MCF 10A (cell line): ENCODE measurements around the gene GASK1B. TPM values are rescaled to one million over a fixed set of nuclear protein-coding genes. Genes with fewer than 3 reads are reported as not detected.

Experiments
- BruUV-seq: library from RNA; stranded (reverse); fragments of 400-500 nt; replicated peaks from 2 replicates; lab custom pipeline; 2021; lab: Mats Ljungman, UMichigan
- CTCF ChIA-PET: fragments of 300-600 bp; sonication (Branson Sonifier 250); formaldehyde crosslinking; extraction: SDS; loops from one replicate; lab custom pipeline; 2021; ENCODE audit warnings: antibody characterized with exemption, inconsistent platforms; lab: Yijun Ruan, JAX
- POLR2A ChIA-PET: fragments of 300-600, 350-650 bp; sonication (Branson Sonifier 250); formaldehyde crosslinking; extraction: SDS; loops from one replicate; lab custom pipeline; 2020; ENCODE audit warnings: antibody characterized with exemption, inconsistent platforms; lab: Yijun Ruan, JAX
- DNase-seq: peaks from one replicate; pipeline ENCODE4 v3.0.0-alpha.2; 2018; ENCODE audit not compliant: unreplicated experiment
- H3K27ac Mint-ChIP-seq: one replicate; pipeline ENCODE4 v1.8.0; 2022; ENCODE audit warnings: mild to moderate bottlenecking, low read depth, mixed read lengths; ENCODE audit not compliant: unreplicated experiment
- H3K27me3 Mint-ChIP-seq: one replicate; pipeline ENCODE4 v1.8.0; 2022; ENCODE audit warnings: mixed read lengths; ENCODE audit not compliant: insufficient read depth, unreplicated experiment
- H3K36me3 Mint-ChIP-seq: one replicate; pipeline ENCODE4 v1.8.0; 2022; ENCODE audit warnings: mild to moderate bottlenecking, moderate library complexity, mixed read lengths; ENCODE audit not compliant: insufficient read depth, unreplicated experiment
- H3K4me1 Mint-ChIP-seq: one replicate; pipeline ENCODE4 v1.8.0; 2022; ENCODE audit warnings: mixed read lengths; ENCODE audit not compliant: insufficient read depth, unreplicated experiment
- H3K4me3 Mint-ChIP-seq: one replicate; pipeline ENCODE4 v1.8.0; 2022; ENCODE audit warnings: mild to moderate bottlenecking, moderate library complexity, mixed read lengths; ENCODE audit not compliant: unreplicated experiment
- H3K9me3 Mint-ChIP-seq: one replicate; pipeline ENCODE4 v1.8.0; 2022; ENCODE audit warnings: mixed read lengths; ENCODE audit not compliant: unreplicated experiment
- CTCF ChIP-seq: fragments of 200-600 bp; IDR thresholded peaks from one replicate; pipeline ENCODE4 v1.8.0; 2022; ENCODE audit warnings: antibody characterized with exemption, mild to moderate bottlenecking; ENCODE audit not compliant: unreplicated experiment
- intact Hi-C: fragments of 100-400 bp; cut with micrococcal nuclease; formaldehyde crosslinking; loops from 2 replicates; pipeline ENCODE4 v1.14.1; 2022
- total RNA-seq: library from RNA; stranded (reverse); gene quantifications from 2 replicates; pipeline ENCODE4 v1.2.3, GENCODE V29; 2022

Gene GASK1B
- total RNA-seq, 1 experiment from 2014 or later: 9.7 TPM

GRCh38 chr4:158162631-158163030 is 10.2 kb downstream of the GASK1B start:
- no peak for DNase-seq
- no peaks in the 10 kb centered on the region for H3K36me3 Mint-ChIP-seq
- H3K27me3 Mint-ChIP-seq: no peaks in the 10 kb centered on the region
- H3K4me3 Mint-ChIP-seq: no peak overlapping the region
- H3K4me1 Mint-ChIP-seq: peaks cover 45% of the 10 kb centered on the region
- CTCF ChIA-PET: interaction anchor here (1.4 to 2.9 kb wide), 2 partner anchors 9 to 163 kb away, joined by 4 to 16 read pairs; partner anchors contain the start of gene GASK1B
- TF ChIP-seq CTCF: no peak
- intact Hi-C loops: no loop called here
- POLR2A ChIA-PET: interaction anchor here (0.6 to 2.5 kb wide), 4 partner anchors 8 to 146 kb away, joined by 3 to 10 read pairs (median 4); no protein-coding TSS in a partner anchor
- no peak overlapping the region for H3K27ac Mint-ChIP-seq
- H3K9me3 Mint-ChIP-seq: no peaks in the 10 kb centered on the region
- no TSS peak for BruUV-seq

- ChIA-PET CTCF (interaction anchor here (2.9 kb wide), 1 partner anchor 10 kb away, joined by 16 read pairs; the partner anchor contains the start of gene GASK1B), POLR2A (interaction anchor here (1.2 to 2.5 kb wide), 2 partner anchors 9 to 103 kb away, joined by 3 to 10 read pairs; no protein-coding TSS in a partner anchor)
- Mint-ChIP-seq H3K27ac (peak overlapping the region; percentile 3), H3K36me3 (no peaks in the 10 kb centered on the region), H3K27me3 (no peaks in the 10 kb centered on the region), H3K9me3 (no peaks in the 10 kb centered on the region), H3K4me1 (peaks cover 44% of the 10 kb centered on the region), H3K4me3 (no peak overlapping the region)
- peak; percentile 52 for DNase-seq
- no peak for TF ChIP-seq CTCF
- intact Hi-C loops: no loop called here
- BruUV-seq: no TSS peak
Observed at GRCh38 chr4:158161551-158162354, 11.1 kb downstream of the GASK1B start.

GRCh38 chr4:158159718-158160094 is 13.1 kb downstream of the GASK1B start:
- no TSS peak for BruUV-seq
- no peak for DNase-seq
- H3K27me3 Mint-ChIP-seq: no peaks in the 10 kb centered on the region
- ChIA-PET CTCF (interaction anchor here (2.5 kb wide), 1 partner anchor 10 kb away, joined by 18 read pairs; no protein-coding TSS in a partner anchor), POLR2A (interaction anchor here (0.8 to 1.3 kb wide), 2 partner anchors 26 to 39 kb away, joined by 3 read pairs; no protein-coding TSS in a partner anchor)
- no peaks in the 10 kb centered on the region for H3K36me3 Mint-ChIP-seq
- H3K4me3 Mint-ChIP-seq: peak overlapping the region; percentile 29
- intact Hi-C loops: no loop called here
- peak overlapping the region; percentile 63 for H3K27ac Mint-ChIP-seq
- H3K9me3 Mint-ChIP-seq: no peaks in the 10 kb centered on the region
- no peak for TF ChIP-seq CTCF
- peaks cover 44% of the 10 kb centered on the region for H3K4me1 Mint-ChIP-seq

- Mint-ChIP-seq H3K9me3 (no peaks in the 10 kb centered on the region), H3K4me3 (peak overlapping the region; percentile 29), H3K4me1 (peaks cover 43% of the 10 kb centered on the region), H3K27ac (peak overlapping the region; percentile 63), H3K27me3 (no peaks in the 10 kb centered on the region), H3K36me3 (no peaks in the 10 kb centered on the region)
- TF ChIP-seq CTCF: no peak
- BruUV-seq: no TSS peak
- ChIA-PET POLR2A (interaction anchor here (0.8 to 1.3 kb wide), 2 partner anchors 25 to 38 kb away, joined by 3 read pairs; no protein-coding TSS in a partner anchor), CTCF (interaction anchor here (2.5 kb wide), 1 partner anchor 10 kb away, joined by 18 read pairs; no protein-coding TSS in a partner anchor)
- DNase-seq: peak; percentile 66
- intact Hi-C loops: no loop called here
Observed at GRCh38 chr4:158159054-158159717, 13.6 kb downstream of the GASK1B start.
